Naive thymus-derived CD4-positive, alpha-beta T cell (primary cell): ENCODE results near the gene ASCL5. TPM values are rescaled to one million over a fixed set of nuclear protein-coding genes. Genes with fewer than 3 reads are reported as not detected.

ENCODE experiments used
- ATAC-seq: fragments of 150-1000 bp; cut with Tn5 transposase; 2 replicates; pipeline ENCODE4 v1.10.0; 2021; ENCODE audit warnings: mild to moderate bottlenecking, moderate library complexity
- CTCF ChIA-PET: fragments of 350-600 bp; sonication (Branson Sonifier 250); formaldehyde crosslinking; loops from one replicate; lab custom pipeline; 2021; ENCODE audit warnings: antibody characterized with exemption; lab: Charles Lee
- POLR2A ChIA-PET: fragments of 350-600 bp; sonication (Branson Sonifier 250); formaldehyde crosslinking; loops from one replicate; lab custom pipeline; 2021; ENCODE audit warnings: antibody characterized with exemption, inconsistent platforms; lab: Charles Lee
- DNase-seq, 9 donors: peaks; one replicate each; pipeline versions ENCODE4 v3.0.0 to v3.0.0-alpha.2; 2020 to 2022; ENCODE audit warnings: mixed read lengths in 1 of 9
- H3K27ac ChIP-seq: one replicate; pipeline ENCODE4 v1.7.0; 2013; ENCODE audit warnings: mild to moderate bottlenecking, low read depth, low read length, moderate library complexity
- H3K27me3 ChIP-seq, 2 donors: one replicate each; pipeline ENCODE4 v1.7.0; 2013; ENCODE audit warnings: low read length in 2 of 2, mild to moderate bottlenecking in 2 of 2, moderate library complexity in 2 of 2; ENCODE audit not compliant: control insufficient read depth in 2 of 2, insufficient read depth in 2 of 2
- H3K36me3 ChIP-seq, 3 experiments: 1 replicate in 2 of 3; 2 replicates in 1 of 3; pipeline ENCODE4 v1.7.0; 2013; ENCODE audit warnings: low read length in 3 of 3, mild to moderate bottlenecking in 3 of 3, moderate library complexity in 1 of 3; ENCODE audit not compliant: insufficient read depth in 3 of 3, control insufficient read depth in 2 of 3
- H3K4me1 ChIP-seq, 2 donors: one replicate each; pipeline ENCODE4 v1.7.0; 2013; ENCODE audit warnings: low read length in 2 of 2, mild to moderate bottlenecking in 2 of 2, moderate library complexity in 1 of 2; ENCODE audit not compliant: control insufficient read depth in 2 of 2, insufficient read depth in 2 of 2
- H3K4me3 ChIP-seq: 2 replicates; pipeline ENCODE4 v1.7.0; 2013; ENCODE audit warnings: mild to moderate bottlenecking, low read length
- H3K9me3 ChIP-seq, 3 experiments: 1 replicate in 2 of 3; 2 replicates in 1 of 3; pipeline ENCODE4 v1.7.0; 2013; ENCODE audit warnings: low read length in 3 of 3; ENCODE audit not compliant: control insufficient read depth in 2 of 3
- H3K27ac Mint-ChIP-seq, 9 donors: one replicate each; pipeline ENCODE4 v1.8.0; 2020 to 2022; ENCODE audit warnings: mixed read lengths in 9 of 9, mild to moderate bottlenecking in 8 of 9, moderate library complexity in 5 of 9, inconsistent platforms in 2 of 9
- H3K27me3 Mint-ChIP-seq, 5 donors: one replicate each; pipeline ENCODE4 v1.8.0; 2021 to 2022; ENCODE audit warnings: mixed read lengths in 5 of 5, mild to moderate bottlenecking in 1 of 5
- H3K36me3 Mint-ChIP-seq, 5 donors: one replicate each; pipeline ENCODE4 v1.8.0; 2020 to 2022; ENCODE audit warnings: mixed read lengths in 5 of 5, mild to moderate bottlenecking in 3 of 5, inconsistent platforms in 1 of 5
- H3K4me1 Mint-ChIP-seq, 7 donors: one replicate each; pipeline ENCODE4 v1.8.0; 2020 to 2022; ENCODE audit warnings: mixed read lengths in 7 of 7, mild to moderate bottlenecking in 3 of 7, inconsistent platforms in 1 of 7
- H3K4me3 Mint-ChIP-seq, 10 donors: one replicate each; pipeline ENCODE4 v1.8.0; 2020 to 2022; ENCODE audit warnings: mild to moderate bottlenecking in 10 of 10, mixed read lengths in 10 of 10, moderate library complexity in 6 of 10, inconsistent platforms in 2 of 10
- H3K9me3 Mint-ChIP-seq, 11 donors: one replicate each; pipeline ENCODE4 v1.8.0; 2020 to 2022; ENCODE audit warnings: mixed read lengths in 11 of 11, mild to moderate bottlenecking in 4 of 11, inconsistent platforms in 1 of 11, moderate library complexity in 1 of 11
- intact Hi-C, 2 donors: fragments of 100-400 bp; cut with micrococcal nuclease; formaldehyde crosslinking; loops; one replicate each; pipeline ENCODE4 v1.15.1; 2023
- polyA plus RNA-seq, 2 donors: library from polyadenylated mRNA; unstranded; fragments of 300-500 nt; fragmentation: Illumina TruSeq; gene quantifications; one replicate each; pipeline ENCODE4 v1.2.3, GENCODE V29; 2021
- total RNA-seq, 6 experiments: library from RNA in 5 of 6; stranded (reverse) in 5 of 6; gene quantifications; 1 replicate in 5 of 6; 2 replicates in 1 of 6; pipeline ENCODE4 v1.2.3 and lab custom pipeline; 2021 to 2026

The ASCL5 gene
- total and polyA plus RNA-seq, 7 experiments from 2014 or later, result 0.08 to 0.56 (median 0.21) TPM; not detected in 3

- Histone ChIP-seq H3K9me3 (no peaks in the 10 kb centered on the region), H3K4me3 (peak overlapping the region; percentile 85), H3K27me3 (no peaks in the 10 kb centered on the region), H3K27ac (peak overlapping the region; percentile 65), H3K36me3 (peaks cover 0 to 4% (median 0%) of the 10 kb centered on the region in 3 experiments), H3K4me1 (peaks cover 0 to 7% of the 10 kb centered on the region in 2 donors)
- DNase-seq, result peak; percentile 58 to 78 (median 72)
- peaks cover 0 to 4% (median 0%) of the 10 kb centered on the region in 5 donors for H3K36me3 Mint-ChIP-seq
- peaks cover 0 to 2% (median 0%) of the 10 kb centered on the region in 11 donors for H3K9me3 Mint-ChIP-seq
- ChIA-PET CTCF (interaction anchor here (0.6 to 1.6 kb wide), 10 partner anchors 10 to 143 kb away, joined by 3 to 10 read pairs (median 4); no protein-coding TSS in a partner anchor), POLR2A (interaction anchor here (0.7 to 2.5 kb wide), 7 partner anchors 29 to 1046 kb away, joined by 3 to 12 read pairs (median 3); partner anchors contain the start of genes PTPN7 and TMEM9)
- peak overlapping the region; percentile 86 to 94 (median 91) for H3K4me3 Mint-ChIP-seq
- ATAC-seq, result peak; percentile 90
- H3K27ac Mint-ChIP-seq, result peak overlapping the region in 8 of 9 donors; percentile 74 to 92 (median 82)
- H3K4me1 Mint-ChIP-seq, result peaks cover 1 to 23% (median 14%) of the 10 kb centered on the region in 7 donors
- peaks cover 0 to 43% (median 0%) of the 10 kb centered on the region in 5 donors for H3K27me3 Mint-ChIP-seq
- intact Hi-C loops, result loop anchor here (1.0 to 2.0 kb wide), 9 partner anchors 28 to 555 kb away; partner anchors contain the start of genes TMEM9 (in 2 of the 2), CSRP1 (in 1 of the 2) and KIF21B (in 1 of the 2)
Observed at GRCh38 chr1:201114245-201115131, 12.5 kb downstream of the ASCL5 start.

GRCh38 chr1:201113451-201114244 is 13.3 kb downstream of the ASCL5 start:
- peak overlapping the region; percentile 86 to 94 (median 91) for H3K4me3 Mint-ChIP-seq
- intact Hi-C loops, result loop anchor here (1.0 to 2.0 kb wide), 9 partner anchors 27 to 554 kb away; partner anchors contain the start of genes TMEM9 (in 2 of the 2), CSRP1 (in 1 of the 2) and KIF21B (in 1 of the 2)
- Histone ChIP-seq H3K36me3 (peaks cover 0 to 4% (median 0%) of the 10 kb centered on the region in 3 experiments), H3K27me3 (no peaks in the 10 kb centered on the region), H3K4me3 (peak overlapping the region; percentile 85), H3K4me1 (peaks cover 0 to 7% of the 10 kb centered on the region in 2 donors), H3K27ac (peak overlapping the region; percentile 65), H3K9me3 (no peaks in the 10 kb centered on the region)
- peaks cover 0 to 2% (median 0%) of the 10 kb centered on the region in 11 donors for H3K9me3 Mint-ChIP-seq
- H3K4me1 Mint-ChIP-seq, result peaks cover 1 to 23% (median 13%) of the 10 kb centered on the region in 7 donors
- peak overlapping the region in 8 of 9 donors; percentile 62 to 92 (median 82) for H3K27ac Mint-ChIP-seq
- ATAC-seq (no peak), DNase-seq (no peak)
- peaks cover 0 to 43% (median 0%) of the 10 kb centered on the region in 5 donors for H3K27me3 Mint-ChIP-seq
- peaks cover 0 to 4% (median 0%) of the 10 kb centered on the region in 5 donors for H3K36me3 Mint-ChIP-seq
- ChIA-PET CTCF (interaction anchor here (0.6 to 1.6 kb wide), 13 partner anchors 9 to 492 kb away, joined by 3 to 10 read pairs (median 4); no protein-coding TSS in a partner anchor), POLR2A (interaction anchor here (0.7 to 2.5 kb wide), 5 partner anchors 28 to 87 kb away, joined by 3 to 12 read pairs (median 3); partner anchors contain the start of gene TMEM9)

GRCh38 chr1:201112926-201113325 is 14.1 kb downstream of the ASCL5 start:
- no peaks in the 10 kb centered on the region for H3K27me3 ChIP-seq
- ChIA-PET CTCF (interaction anchor here (0.8 to 1.5 kb wide), 4 partner anchors 28 to 491 kb away, joined by 3 to 4 read pairs (median 3); no protein-coding TSS in a partner anchor), POLR2A (no interaction called here)
- ATAC-seq (no peak), DNase-seq (no peak)
- H3K36me3 ChIP-seq, result peaks cover 0 to 4% (median 0%) of the 10 kb centered on the region in 3 experiments
- Mint-ChIP-seq H3K27ac (peak overlapping the region in 2 of 9 donors; percentile 6 to 83), H3K4me1 (peaks cover 1 to 23% (median 13%) of the 10 kb centered on the region in 7 donors), H3K4me3 (peak overlapping the region in 9 of 10 donors; percentile 9 to 91 (median 41)), H3K9me3 (peaks cover 0 to 2% (median 0%) of the 10 kb centered on the region in 11 donors), H3K36me3 (peaks cover 0 to 4% (median 0%) of the 10 kb centered on the region in 5 donors), H3K27me3 (peaks cover 0 to 41% (median 0%) of the 10 kb centered on the region in 5 donors)
- no peak overlapping the region for H3K27ac ChIP-seq
- H3K9me3 ChIP-seq, result no peaks in the 10 kb centered on the region
- H3K4me1 ChIP-seq, result peaks cover 0 to 7% of the 10 kb centered on the region in 2 donors
- intact Hi-C loops, result no loop called here
- no peak overlapping the region for H3K4me3 ChIP-seq

- ATAC-seq (no peak), DNase-seq (no peak)
- Mint-ChIP-seq H3K27me3 (peaks cover 0 to 36% (median 0%) of the 10 kb centered on the region in 5 donors), H3K27ac (peak within 1 kb of the TSS in 3 of 9 donors; percentile 15 to 83 (median 48)), H3K4me3 (peak within 1 kb of the TSS in 9 of 10 donors; percentile 9 to 91 (median 41)), H3K36me3 (no peaks in the 10 kb centered on the region), H3K4me1 (peaks cover 1 to 23% (median 13%) of the 10 kb centered on the region in 7 donors), H3K9me3 (peaks cover 0 to 2% (median 0%) of the 10 kb centered on the region in 11 donors)
- H3K4me3 ChIP-seq, result no peak within 1 kb of the TSS
- H3K4me1 ChIP-seq, result peaks cover 0 to 7% of the 10 kb centered on the region in 2 donors
- ChIA-PET CTCF (interaction anchor here (1.5 kb wide), 1 partner anchor 133 kb away, joined by 4 read pairs; no protein-coding TSS in a partner anchor), POLR2A (no interaction called here)
- H3K27ac ChIP-seq, result no peak within 1 kb of the TSS
- no peaks in the 10 kb centered on the region for H3K27me3 ChIP-seq
- H3K36me3 ChIP-seq, result peaks cover 0 to 4% (median 0%) of the 10 kb centered on the region in 3 experiments
- intact Hi-C loops, result no loop called here
- H3K9me3 ChIP-seq, result no peaks in the 10 kb centered on the region
Observed at GRCh38 chr1:201112173-201112731, 14.7 kb downstream of the ASCL5 start, which contains the start of gene CACNA1S. Gene CACNA1S, minus strand, starts transcription at chr1:201112426. Its CDS starts 87 bp downstream, at chr1:201112339.

- peaks cover 0 to 32% (median 0%) of the 10 kb centered on the region in 5 donors for H3K27me3 Mint-ChIP-seq
- ChIA-PET CTCF (no interaction called here), POLR2A (no interaction called here)
- H3K4me3 Mint-ChIP-seq, result no peak overlapping the region
- H3K9me3 ChIP-seq, result no peaks in the 10 kb centered on the region
- peaks cover 0 to 7% of the 10 kb centered on the region in 2 donors for H3K4me1 ChIP-seq
- DNase-seq (no peak), ATAC-seq (no peak)
- no peaks in the 10 kb centered on the region for H3K27me3 ChIP-seq
- intact Hi-C loops, result no loop called here
- H3K27ac Mint-ChIP-seq, result peak overlapping the region in 1 of 9 donors; percentile 15
- no peak overlapping the region for H3K4me3 ChIP-seq
- no peak overlapping the region for H3K27ac ChIP-seq
- peaks cover 1 to 23% (median 13%) of the 10 kb centered on the region in 7 donors for H3K4me1 Mint-ChIP-seq
- peaks cover 0 to 4% (median 0%) of the 10 kb centered on the region in 3 experiments for H3K36me3 ChIP-seq
- H3K36me3 Mint-ChIP-seq, result no peaks in the 10 kb centered on the region
- peaks cover 0 to 2% (median 0%) of the 10 kb centered on the region in 11 donors for H3K9me3 Mint-ChIP-seq
Observed at GRCh38 chr1:201111672-201112071, 15.3 kb downstream of the ASCL5 start.
